GM12872 (cell line): ENCODE measurements around the gene BOD1L2.

Experiments used
- TF ChIP-seq, protein P1 (sequence below): IDR thresholded peaks from 3 replicates; pipeline ENCODE4 v1.5.1; 2011; ENCODE audit warnings: low read depth, mild to moderate bottlenecking, low read length, moderate library complexity; ENCODE audit not compliant: insufficient read depth

The BOD1L2 gene

GRCh38 chr18:57150828-57151227 is 3.9 kb downstream of the BOD1L2 start:
- TF ChIP-seq, protein P1, sequence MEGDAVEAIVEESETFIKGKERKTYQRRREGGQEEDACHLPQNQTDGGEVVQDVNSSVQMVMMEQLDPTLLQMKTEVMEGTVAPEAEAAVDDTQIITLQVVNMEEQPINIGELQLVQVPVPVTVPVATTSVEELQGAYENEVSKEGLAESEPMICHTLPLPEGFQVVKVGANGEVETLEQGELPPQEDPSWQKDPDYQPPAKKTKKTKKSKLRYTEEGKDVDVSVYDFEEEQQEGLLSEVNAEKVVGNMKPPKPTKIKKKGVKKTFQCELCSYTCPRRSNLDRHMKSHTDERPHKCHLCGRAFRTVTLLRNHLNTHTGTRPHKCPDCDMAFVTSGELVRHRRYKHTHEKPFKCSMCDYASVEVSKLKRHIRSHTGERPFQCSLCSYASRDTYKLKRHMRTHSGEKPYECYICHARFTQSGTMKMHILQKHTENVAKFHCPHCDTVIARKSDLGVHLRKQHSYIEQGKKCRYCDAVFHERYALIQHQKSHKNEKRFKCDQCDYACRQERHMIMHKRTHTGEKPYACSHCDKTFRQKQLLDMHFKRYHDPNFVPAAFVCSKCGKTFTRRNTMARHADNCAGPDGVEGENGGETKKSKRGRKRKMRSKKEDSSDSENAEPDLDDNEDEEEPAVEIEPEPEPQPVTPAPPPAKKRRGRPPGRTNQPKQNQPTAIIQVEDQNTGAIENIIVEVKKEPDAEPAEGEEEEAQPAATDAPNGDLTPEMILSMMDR = no peak

DNA sequence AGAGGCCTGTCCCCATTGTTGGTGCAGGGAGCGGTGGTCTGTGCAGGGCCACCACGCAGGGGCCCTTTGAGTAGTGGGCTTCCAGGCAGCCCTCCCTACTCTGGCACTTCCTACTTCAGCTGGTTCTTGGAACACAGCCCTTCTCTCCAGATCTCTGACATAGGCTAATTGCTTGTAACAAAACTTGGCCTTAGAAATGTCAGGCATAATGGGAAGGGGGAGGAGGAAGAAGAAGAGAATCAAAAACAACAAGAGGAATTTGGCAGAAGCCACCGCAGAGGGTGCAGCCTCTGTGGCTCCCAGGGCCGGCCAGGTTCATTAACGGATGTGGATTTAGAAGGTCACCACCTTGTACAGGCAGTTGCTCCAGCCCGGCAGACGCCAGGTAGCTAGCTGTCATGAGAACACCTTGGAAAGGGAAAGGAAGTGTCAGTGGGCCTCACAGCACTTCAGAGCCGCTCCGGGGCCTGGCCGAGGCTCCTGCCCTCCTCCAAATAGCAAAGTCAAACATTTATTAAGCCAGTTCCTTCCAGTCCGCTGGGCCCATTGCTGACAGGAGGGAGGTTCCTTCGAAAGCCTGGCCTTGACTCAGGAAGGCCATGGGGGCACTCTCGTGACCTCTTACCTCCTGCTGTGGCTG is 7.4 kb downstream of the BOD1L2 start:
- TF ChIP-seq, protein P1 = no peak

- TF ChIP-seq, protein P1 = no peak
These were observed 17.5 kb downstream of the BOD1L2 start for GRCh38 chr18:57164401-57164800.

GRCh38 chr18:57167617-57168308 is 20.9 kb downstream of the BOD1L2 start:
- TF ChIP-seq, protein P1 = no peak

DNA sequence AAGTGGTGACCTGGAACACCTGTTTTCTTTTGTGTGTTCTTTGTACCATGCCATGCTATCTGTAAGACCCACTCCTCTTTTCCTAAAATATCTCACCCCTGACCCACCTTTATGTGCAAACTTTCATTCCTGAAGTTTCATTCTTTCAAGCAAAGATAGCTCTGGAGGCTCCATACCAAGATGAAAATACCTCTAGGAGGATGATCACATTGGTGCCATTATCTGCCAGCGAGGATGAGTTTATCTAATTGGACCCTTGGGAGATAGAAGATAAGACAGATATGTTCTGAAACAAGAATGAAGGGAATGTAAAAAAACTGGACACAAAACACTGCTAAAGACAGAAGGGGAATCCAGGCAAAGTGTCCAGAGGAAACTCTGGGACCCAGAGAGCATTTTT is 24.1 kb downstream of the BOD1L2 start:
- TF ChIP-seq, protein P1 = no peak

- TF ChIP-seq, protein P1 = no peak
These were observed 28.6 kb downstream of the BOD1L2 start for GRCh38 chr18:57175532-57175931.

DNA sequence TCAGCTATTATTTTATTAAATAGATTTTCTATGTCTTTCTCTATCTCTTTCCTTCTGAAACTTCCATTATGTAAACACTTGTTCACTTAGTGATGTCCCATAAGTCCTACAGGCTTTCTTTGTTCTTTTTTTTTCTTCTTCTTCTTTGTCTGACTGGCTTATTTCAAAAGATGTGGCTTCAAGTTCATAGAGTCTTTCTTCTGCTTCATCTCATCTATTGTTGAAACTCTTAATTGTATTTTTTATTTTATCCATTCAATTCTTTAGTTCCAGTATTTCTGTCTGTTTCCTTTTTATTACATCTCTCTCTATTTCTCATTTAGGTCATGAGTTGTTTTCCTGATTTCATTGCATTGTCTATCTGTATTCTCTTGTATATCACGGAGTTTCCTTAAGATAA is 38.5 kb downstream of the BOD1L2 start:
- TF ChIP-seq, protein P1 = no peak
